HCT116 (cell line): ENCODE measurements around the gene NBAS.

ENCODE experiments used
- CTCF ChIP-seq, 3 experiments: fragments of 200-600 bp in 1 of 3; sonication (generic) in 1 of 3; IDR thresholded peaks in 2 of 3; conservative IDR thresholded peaks in 1 of 3; 2 replicates each; pipeline ENCODE4 v1.5.1; 2012 to 2017; ENCODE audit warnings: low read depth in 2 of 3, low read length in 2 of 3, antibody characterized with exemption in 1 of 3, borderline replicate concordance in 1 of 3, control low read depth in 1 of 3, mild to moderate bottlenecking in 1 of 3, mixed read lengths in 1 of 3, mixed run types in 1 of 3, moderate library complexity in 1 of 3; ENCODE audit not compliant: insufficient read depth in 1 of 3
- JUND ChIP-seq: IDR thresholded peaks from 2 replicates; pipeline ENCODE4 v1.6.1; 2012
- POLR2A ChIP-seq: IDR thresholded peaks from 2 replicates; pipeline ENCODE4 v1.7.0; 2011; ENCODE audit warnings: borderline replicate concordance; ENCODE audit not compliant: insufficient read depth, insufficient read length; ENCODE audit errors: extremely low read depth
- POLR2AphosphoS5 ChIP-seq: IDR thresholded peaks from 2 replicates; pipeline ENCODE4 v1.6.1; 2011; ENCODE audit warnings: mild to moderate bottlenecking, low read depth, low read length, moderate library complexity
- ZNF274 ChIP-seq: fragments of 200-500 bp; sonication (Bioruptor generic); IDR thresholded peaks from 2 replicates; pipeline ENCODE4 v1.6.1; 2014; ENCODE audit warnings: mild to moderate bottlenecking, low read depth, low read length, inconsistent platforms
- TF ChIP-seq, protein P1 (sequence below): IDR thresholded peaks from 2 replicates; pipeline ENCODE4 v1.6.1; 2012

GRCh38 chr2:15246870-15247269 is 314.3 kb downstream of the NBAS start:
- no peak for TF ChIP-seq CTCF (IDR thresholded peaks at IDR 0.05 in 2 of 3, conservative IDR thresholded peaks at IDR 0.05 in 1 of 3; ENCODE audit: borderline replicate concordance in 1 of 3, insufficient read depth in 1 of 3, low read depth in 2 of 3, low read length in 2 of 3)
- no peak for TF ChIP-seq ZNF274
- TF ChIP-seq JUND = no peak
- no peak for TF ChIP-seq POLR2AphosphoS5
- TF ChIP-seq, protein P1, sequence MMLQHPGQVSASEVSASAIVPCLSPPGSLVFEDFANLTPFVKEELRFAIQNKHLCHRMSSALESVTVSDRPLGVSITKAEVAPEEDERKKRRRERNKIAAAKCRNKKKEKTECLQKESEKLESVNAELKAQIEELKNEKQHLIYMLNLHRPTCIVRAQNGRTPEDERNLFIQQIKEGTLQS = no peak
- no peak for TF ChIP-seq POLR2A
